K562 (cell line): ENCODE measurements around the gene PAQR7. TPM values are rescaled to one million over a fixed set of nuclear protein-coding genes. Genes with fewer than 3 reads are reported as not detected.

Experiments
- BCLAF1 ChIP-seq, 2 experiments: fragments of 450-650 bp in 1 of 2; IDR thresholded peaks; 2 replicates each; pipeline ENCODE4 v1.6.1; 2011 to 2017; ENCODE audit warnings: low read depth in 2 of 2, antibody characterized with exemption in 1 of 2, borderline replicate concordance in 1 of 2, low read length in 1 of 2, mild to moderate bottlenecking in 1 of 2, mixed read lengths in 1 of 2; ENCODE audit not compliant: control insufficient read depth in 1 of 2
- EP300 ChIP-seq: IDR thresholded peaks from 2 replicates; pipeline ENCODE4 v1.6.1; 2012; ENCODE audit warnings: low read length, improper control_type of control experiment
- FOXA1 ChIP-seq: fragments of 450-650 bp; IDR thresholded peaks from 2 replicates; pipeline ENCODE4 v1.6.1; 2016; ENCODE audit warnings: mild to moderate bottlenecking, borderline replicate concordance
- HDGF ChIP-seq: fragments of 450-650 bp; IDR thresholded peaks from 2 replicates; pipeline ENCODE4 v1.6.1; 2016
- HLTF ChIP-seq: fragments of 450-650 bp; IDR thresholded peaks from 2 replicates; pipeline ENCODE4 v1.6.1; 2016
- MCM3 ChIP-seq: fragments of 450-650 bp; IDR thresholded peaks from 2 replicates; pipeline ENCODE4 v1.6.1; 2016
- MEIS2 ChIP-seq: fragments of 450-650 bp; IDR thresholded peaks from 2 replicates; pipeline ENCODE4 v1.6.1; 2014; ENCODE audit warnings: mild to moderate bottlenecking; ENCODE audit not compliant: partially characterized antibody
- RAD51 ChIP-seq: fragments of 450-650 bp; IDR thresholded peaks from 2 replicates; pipeline ENCODE4 v1.7.1; 2016; ENCODE audit warnings: low read depth, mild to moderate bottlenecking, borderline replicate concordance
- RBFOX2 ChIP-seq: fragments of 200-400 bp; formaldehyde crosslinking; IDR thresholded peaks from 2 replicates; pipeline ENCODE4 v1.6.1; 2017; ENCODE audit warnings: low read depth, mild to moderate bottlenecking, low read length, moderate library complexity
- SMARCC2 ChIP-seq: fragments of 450-650 bp; IDR thresholded peaks from 2 replicates; pipeline ENCODE4 v1.6.1; 2017; ENCODE audit warnings: antibody characterized with exemption, moderate library complexity, mild to moderate bottlenecking, low read depth
- STAT5B ChIP-seq: fragments of 250-450 bp; sonication (Bioruptor Pico); IDR thresholded peaks from 2 replicates; pipeline ENCODE4 v1.8.0; 2021; ENCODE audit warnings: mild to moderate bottlenecking, inconsistent platforms
- TAF9B ChIP-seq: fragments of 450-650 bp; IDR thresholded peaks from 2 replicates; pipeline ENCODE4 v1.6.1; 2018; ENCODE audit warnings: mild to moderate bottlenecking; ENCODE audit not compliant: partially characterized antibody
- TEAD1 ChIP-seq, 2 experiments: fragments of 450-650 bp in 1 of 2; sonication (generic) in 1 of 2; formaldehyde crosslinking; IDR thresholded peaks; 2 replicates each; pipeline versions ENCODE4 v1.4.0 to v1.8.0; 2020 to 2022; ENCODE audit warnings: mild to moderate bottlenecking in 2 of 2, missing genetic modification reagents in 1 of 2
- USF1 ChIP-seq: sonication (generic); formaldehyde crosslinking; IDR thresholded peaks from 2 replicates; pipeline ENCODE4 v1.9.0; 2022; ENCODE audit warnings: mild to moderate bottlenecking, missing genetic modification reagents
- polyA plus RNA-seq, 8 experiments: library from polyadenylated mRNA; depleted of rRNA in 4 of 8; stranded (reverse) in 5 of 8; unstranded in 3 of 8; fragments of >200 nt; fragmentation: Nextera tagmentation in 2 of 8; fragmentation: Illumina TruSeq in 1 of 8; extraction: Ambion mirVana in 2 of 8; extraction: Trizol in 1 of 8; gene quantifications; 2 replicates each; pipeline versions ENCODE4 v1.2.1 to v1.2.3, GENCODE V29; 2011 to 2014; ENCODE audit warnings: inconsistent platforms in 1 of 8, missing spikeins in 1 of 8
- total RNA-seq, 7 experiments: library from RNA; depleted of rRNA in 6 of 7; stranded (reverse); fragments of >200 nt in 6 of 7; fragmentation: Illumina TruSeq in 2 of 7; extraction: Trizol in 2 of 7; gene quantifications; 2 replicates each; pipeline versions ENCODE4 v1.2.1 to v1.2.3, GENCODE V29; 2011 to 2021; ENCODE audit warnings: low replicate concordance in 1 of 7
- TF ChIP-seq, protein P1 (sequence below): fragments of 450-650 bp; IDR thresholded peaks from 2 replicates; pipeline ENCODE4 v1.7.0; 2016; ENCODE audit warnings: borderline replicate concordance

Gene PAQR7
- total and polyA plus RNA-seq, 9 of the 15 experiments (the other 6 are each of a cell fraction or from before 2014, with no cell fraction given), result 1.1 to 5.2 (median 2.6) TPM

- TF ChIP-seq USF1, result no peak
- no peak for TF ChIP-seq HLTF
- TF ChIP-seq STAT5B, result no peak
- TF ChIP-seq RAD51, result no peak
- TF ChIP-seq FOXA1, result no peak
- peak; percentile 63; the same call in 1 of the 2 replicates for TF ChIP-seq SMARCC2
- no peak for TF ChIP-seq HDGF
- TF ChIP-seq MEIS2, result peak; percentile 83
- peak; percentile 55; the same call in 1 of the 2 replicates for TF ChIP-seq EP300
- TF ChIP-seq TAF9B, result no peak
- no peak for TF ChIP-seq BCLAF1 (IDR thresholded peaks at IDR 0.05; ENCODE audit: borderline replicate concordance in 1 of 2, control insufficient read depth in 1 of 2, low read depth in 2 of 2, low read length in 1 of 2)
- no peak for TF ChIP-seq MCM3
- no peak for TF ChIP-seq RBFOX2
- TF ChIP-seq TEAD1 (CRISPR knock-in tag; IDR thresholded peaks at IDR 0.05), result no peak
- TF ChIP-seq, protein P1, sequence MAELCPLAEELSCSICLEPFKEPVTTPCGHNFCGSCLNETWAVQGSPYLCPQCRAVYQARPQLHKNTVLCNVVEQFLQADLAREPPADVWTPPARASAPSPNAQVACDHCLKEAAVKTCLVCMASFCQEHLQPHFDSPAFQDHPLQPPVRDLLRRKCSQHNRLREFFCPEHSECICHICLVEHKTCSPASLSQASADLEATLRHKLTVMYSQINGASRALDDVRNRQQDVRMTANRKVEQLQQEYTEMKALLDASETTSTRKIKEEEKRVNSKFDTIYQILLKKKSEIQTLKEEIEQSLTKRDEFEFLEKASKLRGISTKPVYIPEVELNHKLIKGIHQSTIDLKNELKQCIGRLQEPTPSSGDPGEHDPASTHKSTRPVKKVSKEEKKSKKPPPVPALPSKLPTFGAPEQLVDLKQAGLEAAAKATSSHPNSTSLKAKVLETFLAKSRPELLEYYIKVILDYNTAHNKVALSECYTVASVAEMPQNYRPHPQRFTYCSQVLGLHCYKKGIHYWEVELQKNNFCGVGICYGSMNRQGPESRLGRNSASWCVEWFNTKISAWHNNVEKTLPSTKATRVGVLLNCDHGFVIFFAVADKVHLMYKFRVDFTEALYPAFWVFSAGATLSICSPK, result no peak
These were observed 48.9 kb upstream of the PAQR7 start (continued) for GRCh38 chr1:25924454-25924853.
